NCI-H82 (cell line): ENCODE measurements around the gene CYP27B1.

Experiments
- DNase-seq: peaks from one replicate; lab custom pipeline; 2025; lab: John Stamatoyannopoulos, UW

Gene CYP27B1

GRCh38 chr12:57766464-57767304 lies at the start of gene CYP27B1:
Gene CYP27B1, minus strand, starts transcription at chr12:57767078. Its CDS starts 37 bp downstream, at chr12:57767041.
- DNase-seq, result peak; percentile 99

GRCh38 chr12:57816001-57816854 lies 49.4 kb upstream of the CYP27B1 start:
- no peak for DNase-seq

- peak; percentile 35 for DNase-seq
These were observed 48.5 kb upstream of the CYP27B1 start for GRCh38 chr12:57815177-57816000.

GRCh38 chr12:57813971-57814772 lies 47.3 kb upstream of the CYP27B1 start:
- DNase-seq, result no peak

- no peak for DNase-seq
These were observed 46.5 kb upstream of the CYP27B1 start for GRCh38 chr12:57813111-57813970.

GRCh38 chr12:57811028-57811755 lies 44.3 kb upstream of the CYP27B1 start:
- DNase-seq, result no peak

- DNase-seq, result no peak
These were observed 43.6 kb upstream of the CYP27B1 start for GRCh38 chr12:57810450-57810849.

- no peak for DNase-seq
These were observed 42.5 kb upstream of the CYP27B1 start for GRCh38 chr12:57809425-57809824.

GRCh38 chr12:57808351-57808750 lies 41.5 kb upstream of the CYP27B1 start:
- DNase-seq, result no peak

GRCh38 chr12:57807285-57807684 lies 40.4 kb upstream of the CYP27B1 start:
- no peak for DNase-seq

GRCh38 chr12:57806677-57807076 lies 39.8 kb upstream of the CYP27B1 start:
- no peak for DNase-seq

- DNase-seq, result peak; percentile 62
These were observed 36.5 kb upstream of the CYP27B1 start for GRCh38 chr12:57803319-57803893.

- DNase-seq, result no peak
These were observed 35.7 kb upstream of the CYP27B1 start for GRCh38 chr12:57802607-57803006.

GRCh38 chr12:57800965-57801364 lies 34.1 kb upstream of the CYP27B1 start:
- DNase-seq, result no peak

GRCh38 chr12:57797933-57798332 lies 31.1 kb upstream of the CYP27B1 start:
- no peak for DNase-seq

- DNase-seq, result no peak
These were observed 30.1 kb upstream of the CYP27B1 start for GRCh38 chr12:57796996-57797395.

- no peak for DNase-seq
These were observed 28.5 kb upstream of the CYP27B1 start for GRCh38 chr12:57795354-57795753.

- no peak for DNase-seq
These were observed 27.0 kb upstream of the CYP27B1 start for GRCh38 chr12:57793920-57794319.

GRCh38 chr12:57783861-57784260 lies 17.0 kb upstream of the CYP27B1 start:
- DNase-seq, result no peak
